SK-N-SH (cell line): Measurements from ENCODE around the gene CYB561D2. TPM values are rescaled to one million over a fixed set of nuclear protein-coding genes. Genes with fewer than 3 reads are reported as not detected.

Source experiments
- CTCF ChIA-PET: fragments of 300-600, 350-600 bp; formaldehyde crosslinking; extraction: SDS; loops from one replicate; lab custom pipeline; 2021; lab: Yijun Ruan, JAX
- POLR2A ChIA-PET: fragments of 350-600 bp; sonication (Branson Sonifier 250); formaldehyde crosslinking; extraction: SDS; loops from one replicate; lab custom pipeline; 2020; ENCODE audit warnings: antibody characterized with exemption, inconsistent platforms; lab: Yijun Ruan, JAX
- DNase-seq: peaks from one replicate; pipeline ENCODE4 v3.0.0; 2012
- H2AFZ ChIP-seq: fragments of 200-600 bp; sonication (generic); 2 replicates; pipeline ENCODE4 v1.8.1; 2016; ENCODE audit warnings: antibody characterized with exemption, mild to moderate bottlenecking, low read depth
- H3F3A ChIP-seq: fragments of 200-600 bp; sonication (generic); replicated peaks from 2 replicates; pipeline ENCODE3; 2016; ENCODE audit warnings: antibody characterized with exemption, mild to moderate bottlenecking; ENCODE audit not compliant: insufficient read depth
- H3K27ac ChIP-seq, 2 experiments: fragments of 200-500 bp in 1 of 2; fragments of 200-600 bp in 1 of 2; sonication (Bioruptor generic) in 1 of 2; sonication (generic), shearing (Covaris generic) in 1 of 2; 2 replicates each; pipeline versions ENCODE4 v1.5.1 to v1.6.1; 2014 to 2016; ENCODE audit warnings: low read depth in 2 of 2, inconsistent platforms in 1 of 2, low read length in 1 of 2, mild to moderate bottlenecking in 1 of 2, mixed read lengths in 1 of 2
- H3K27me3 ChIP-seq: fragments of 200-600 bp; sonication (generic), shearing (Covaris generic); 2 replicates; pipeline ENCODE4 v1.6.1; 2016; ENCODE audit warnings: mixed run types; ENCODE audit not compliant: insufficient read depth
- H3K36me3 ChIP-seq, 2 experiments: fragments of 200-500 bp in 1 of 2; fragments of 200-600 bp in 1 of 2; sonication (Bioruptor generic) in 1 of 2; sonication (generic) in 1 of 2; replicated peaks in 1 of 2; 2 replicates each; pipeline versions ENCODE3 to v1.5.1; 2014 to 2016; ENCODE audit warnings: low read length in 1 of 2, mild to moderate bottlenecking in 1 of 2; ENCODE audit not compliant: insufficient read depth in 2 of 2, control insufficient read depth in 1 of 2
- H3K4me1 ChIP-seq, 2 experiments: fragments of 200-500 bp in 1 of 2; fragments of 200-600 bp in 1 of 2; sonication (Bioruptor generic) in 1 of 2; sonication (generic), shearing (Covaris generic) in 1 of 2; 2 replicates each; pipeline versions ENCODE4 v1.5.1 to v1.6.1; 2014 to 2016; ENCODE audit warnings: low read depth in 1 of 2, low read length in 1 of 2, mixed run types in 1 of 2; ENCODE audit not compliant: insufficient read depth in 2 of 2, control insufficient read depth in 1 of 2
- H3K4me2 ChIP-seq: fragments of 200-600 bp; sonication (generic), shearing (Covaris generic); 2 replicates; pipeline ENCODE4 v1.6.1; 2017; ENCODE audit warnings: mixed run types
- H3K4me3 ChIP-seq, 2 experiments: fragments of 200-500 bp in 1 of 2; fragments of 200-600 bp in 1 of 2; sonication (Bioruptor generic) in 1 of 2; sonication (generic), shearing (Covaris generic) in 1 of 2; 2 replicates each; pipeline versions ENCODE4 v1.5.1 to v1.8.1; 2014 to 2016; ENCODE audit warnings: low read depth in 2 of 2, inconsistent platforms in 1 of 2, low read length in 1 of 2, mild to moderate bottlenecking in 1 of 2, mixed read lengths in 1 of 2, moderate library complexity in 1 of 2
- H3K79me2 ChIP-seq: fragments of 200-600 bp; sonication (generic); 2 replicates; pipeline ENCODE4 v1.8.1; 2017; ENCODE audit warnings: mild to moderate bottlenecking; ENCODE audit not compliant: insufficient read depth
- H3K9ac ChIP-seq: fragments of 200-600 bp; sonication (generic); 2 replicates; pipeline ENCODE4 v1.6.1; 2017; ENCODE audit warnings: mixed run types
- H3K9me2 ChIP-seq: fragments of 200-600 bp; sonication (generic); 2 replicates; pipeline ENCODE4 v1.6.1; 2017; ENCODE audit warnings: mixed run types
- H3K9me3 ChIP-seq: fragments of 200-600 bp; sonication (generic); 2 replicates; pipeline ENCODE4 v1.6.1; 2017; ENCODE audit warnings: mixed run types, mild to moderate bottlenecking, moderate library complexity
- H4K20me1 ChIP-seq: fragments of 200-600 bp; sonication (generic); 2 replicates; pipeline ENCODE4 v1.6.1; 2017; ENCODE audit warnings: mild to moderate bottlenecking, mixed run types; ENCODE audit not compliant: insufficient read depth
- ELF1 ChIP-seq: IDR thresholded peaks from 2 replicates; pipeline ENCODE4 v1.4.0; 2012
- FOXJ3 ChIP-seq: sonication (generic); formaldehyde crosslinking; IDR thresholded peaks from 2 replicates; pipeline ENCODE4 v1.5.1; 2020; ENCODE audit warnings: mild to moderate bottlenecking, missing genetic modification reagents
- GATA2 ChIP-seq: sonication (generic); formaldehyde crosslinking; IDR thresholded peaks from 2 replicates; pipeline ENCODE4 v1.5.0; 2020; ENCODE audit warnings: mild to moderate bottlenecking, missing genetic modification reagents
- MAX ChIP-seq: IDR thresholded peaks from 2 replicates; pipeline ENCODE4 v1.4.0; 2012; ENCODE audit warnings: low read depth
- MEF2A ChIP-seq: IDR thresholded peaks from 2 replicates; pipeline ENCODE4 v1.4.0; 2012; ENCODE audit warnings: low read depth, borderline replicate concordance
- MXI1 ChIP-seq: IDR thresholded peaks from 2 replicates; pipeline ENCODE4 v1.6.1; 2012; ENCODE audit warnings: mild to moderate bottlenecking, low read depth, low read length, improper control_type of control experiment
- NFIC ChIP-seq: IDR thresholded peaks from 2 replicates; pipeline ENCODE4 v1.4.0; 2012; ENCODE audit warnings: borderline replicate concordance
- NRF1 ChIP-seq: IDR thresholded peaks from 2 replicates; pipeline ENCODE4 v1.6.1; 2012; ENCODE audit warnings: low read depth, mild to moderate bottlenecking, low read length
- PBX3 ChIP-seq: IDR thresholded peaks from 2 replicates; pipeline ENCODE4; 2012
- RCOR1 ChIP-seq: fragments of 150-350 bp; IDR thresholded peaks from 2 replicates; pipeline ENCODE4 v1.6.1; 2017; ENCODE audit warnings: antibody characterized with exemption, low read length
- RFX5 ChIP-seq: IDR thresholded peaks from 2 replicates; pipeline ENCODE4 v1.6.1; 2012; ENCODE audit warnings: mild to moderate bottlenecking, improper control_type of control experiment, low read length
- SIN3A ChIP-seq: IDR thresholded peaks from 2 replicates; pipeline ENCODE4 v1.6.1; 2012; ENCODE audit warnings: low read depth, mild to moderate bottlenecking, low read length, moderate library complexity, borderline replicate concordance
- SMC3 ChIP-seq: IDR thresholded peaks from 2 replicates; pipeline ENCODE4 v1.6.1; 2012; ENCODE audit warnings: low read depth, low read length, improper control_type of control experiment
- TAF1 ChIP-seq: IDR thresholded peaks from 2 replicates; pipeline ENCODE4 v1.6.1; 2012; ENCODE audit warnings: low read depth, mild to moderate bottlenecking, low read length, moderate library complexity, borderline replicate concordance
- TEAD4 ChIP-seq: IDR thresholded peaks from 2 replicates; pipeline ENCODE4 v1.4.0; 2012; ENCODE audit warnings: mild to moderate bottlenecking, borderline replicate concordance; ENCODE audit not compliant: insufficient read depth
- USF1 ChIP-seq: IDR thresholded peaks from 2 replicates; pipeline ENCODE4 v1.4.0; 2012; ENCODE audit warnings: low read depth, borderline replicate concordance
- YY1 ChIP-seq: IDR thresholded peaks from 2 replicates; pipeline ENCODE4 v1.4.0; 2012; ENCODE audit warnings: low read depth, mild to moderate bottlenecking
- WGBS: methylation state at CpG from one replicate; pipeline ENCODE4 v1.1.6; 2017; ENCODE audit warnings: low lambda C conversion rate; 5-methylcytosine and 5-hydroxymethylcytosine counted together
- polyA plus RNA-seq, 3 experiments: library from polyadenylated mRNA; depleted of rRNA; stranded (reverse); fragments of >200 nt; gene quantifications; 2 replicates each; pipeline ENCODE4 v1.2.3, GENCODE V29; 2012
- TF ChIP-seq, protein P1 (sequence below): fragments of 150-350 bp; IDR thresholded peaks from 2 replicates; pipeline ENCODE4 v1.6.1; 2016; ENCODE audit warnings: mild to moderate bottlenecking, low read depth, low read length
- TF ChIP-seq, protein P2 (sequence below): IDR thresholded peaks from 2 replicates; pipeline ENCODE4 v1.6.1; 2012; ENCODE audit warnings: mild to moderate bottlenecking, low read depth, low read length, moderate library complexity

CYB561D2 gene
- polyA plus RNA-seq, 1 of the 3 experiments (the other 2 are of a cell fraction) = 40.7 TPM

- Histone ChIP-seq H3K4me2 (no peak overlapping the region), H3K27me3 (no peaks in the 10 kb centered on the region), H3K4me1 (peaks cover 0 to 95% of the 10 kb centered on the region in 2 experiments; a peak in 2 of 4 replicates)
- DNase-seq = no peak
- TF ChIP-seq TAF1 (no peak), USF1 (no peak), RFX5 (no peak), ELF1 (no peak), MAX (no peak), NRF1 (no peak)
- TF ChIP-seq, protein P1, sequence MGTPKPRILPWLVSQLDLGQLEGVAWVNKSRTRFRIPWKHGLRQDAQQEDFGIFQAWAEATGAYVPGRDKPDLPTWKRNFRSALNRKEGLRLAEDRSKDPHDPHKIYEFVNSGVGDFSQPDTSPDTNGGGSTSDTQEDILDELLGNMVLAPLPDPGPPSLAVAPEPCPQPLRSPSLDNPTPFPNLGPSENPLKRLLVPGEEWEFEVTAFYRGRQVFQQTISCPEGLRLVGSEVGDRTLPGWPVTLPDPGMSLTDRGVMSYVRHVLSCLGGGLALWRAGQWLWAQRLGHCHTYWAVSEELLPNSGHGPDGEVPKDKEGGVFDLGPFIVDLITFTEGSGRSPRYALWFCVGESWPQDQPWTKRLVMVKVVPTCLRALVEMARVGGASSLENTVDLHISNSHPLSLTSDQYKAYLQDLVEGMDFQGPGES = no peak
- TF ChIP-seq, all 33 proteins: peak for 0
- POLR2A ChIA-PET = interaction anchor here (1.0 kb wide), 1 partner anchor 12 kb away, joined by 3 read pairs; no protein-coding TSS in a partner anchor
- peak overlapping the region in 1 of 2 experiments; percentile 100; a peak in 2 of 4 replicates for H3K27ac ChIP-seq
- H3K9ac ChIP-seq = no peak overlapping the region
- CTCF ChIA-PET = interaction anchor here (0.9 to 11.5 kb wide), 9 partner anchors 13 to 150 kb away, joined by 3 to 128 read pairs (median 15); no protein-coding TSS in a partner anchor
- 51% methylated on average over 5 of the region's 5 CpGs for WGBS
- H3K79me2 ChIP-seq = no peaks in the 10 kb centered on the region
- no peaks in the 10 kb centered on the region for H3K9me2 ChIP-seq
- no peak overlapping the region for H3K4me3 ChIP-seq
- no peaks in the 10 kb centered on the region for H4K20me1 ChIP-seq
- H3F3A ChIP-seq = no peaks in the 10 kb centered on the region
- H3K9me3 ChIP-seq = no peaks in the 10 kb centered on the region
- H3K36me3 ChIP-seq = no peaks in the 10 kb centered on the region
- no peak overlapping the region for H2AFZ ChIP-seq
These were observed 42.4 kb downstream of the CYB561D2 start for GRCh38 chr3:50393061-50393460.

DNA sequence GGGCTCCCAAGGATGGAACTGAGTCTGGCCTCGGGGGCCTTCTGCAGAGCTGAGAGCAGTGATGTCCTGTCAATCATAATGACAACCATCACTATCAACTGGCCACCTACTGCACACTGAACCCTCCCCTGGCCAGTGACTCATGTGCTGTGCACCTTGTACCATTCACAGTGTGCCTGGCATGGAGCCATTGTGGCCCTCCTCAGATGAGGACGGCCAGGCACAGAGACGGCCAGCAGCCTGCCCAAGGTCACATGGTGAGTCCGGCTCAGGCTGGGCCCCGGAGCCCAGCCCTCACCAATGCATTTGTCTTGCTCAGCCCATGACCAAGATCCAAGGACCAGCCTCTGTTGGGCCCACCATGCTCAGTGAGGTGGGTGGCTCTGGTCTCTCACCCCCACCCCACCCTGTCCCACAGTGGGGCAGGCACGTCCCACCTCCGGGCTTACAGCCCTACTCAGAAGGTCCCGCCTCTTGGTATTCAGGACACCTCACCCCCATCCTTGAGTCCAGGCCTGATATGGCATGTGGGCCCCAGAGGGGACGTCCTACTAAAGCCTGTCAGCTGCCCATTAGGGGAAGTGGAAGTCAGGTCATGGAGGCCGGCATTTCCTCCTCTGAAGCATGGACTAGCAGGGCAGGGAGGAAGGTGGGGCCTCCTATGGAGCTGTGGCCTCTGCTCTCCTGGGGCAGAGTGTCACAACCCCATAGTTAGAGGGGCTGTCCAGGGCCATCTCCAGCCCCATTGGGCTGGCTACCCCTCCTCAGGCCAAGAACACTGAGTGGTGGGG, 44.6 kb downstream of the CYB561D2 start:
- ChIA-PET POLR2A (no interaction called here), CTCF (interaction anchor here (0.8 to 4.3 kb wide), 6 partner anchors 11 to 147 kb away, joined by 3 to 15 read pairs (median 3); no protein-coding TSS in a partner anchor)
- TF ChIP-seq FOXJ3 = no peak
- no peak for TF ChIP-seq RCOR1
- TF ChIP-seq MEF2A = no peak
- TF ChIP-seq MXI1 = no peak
- TF ChIP-seq NFIC = no peak
- TF ChIP-seq, protein P2, sequence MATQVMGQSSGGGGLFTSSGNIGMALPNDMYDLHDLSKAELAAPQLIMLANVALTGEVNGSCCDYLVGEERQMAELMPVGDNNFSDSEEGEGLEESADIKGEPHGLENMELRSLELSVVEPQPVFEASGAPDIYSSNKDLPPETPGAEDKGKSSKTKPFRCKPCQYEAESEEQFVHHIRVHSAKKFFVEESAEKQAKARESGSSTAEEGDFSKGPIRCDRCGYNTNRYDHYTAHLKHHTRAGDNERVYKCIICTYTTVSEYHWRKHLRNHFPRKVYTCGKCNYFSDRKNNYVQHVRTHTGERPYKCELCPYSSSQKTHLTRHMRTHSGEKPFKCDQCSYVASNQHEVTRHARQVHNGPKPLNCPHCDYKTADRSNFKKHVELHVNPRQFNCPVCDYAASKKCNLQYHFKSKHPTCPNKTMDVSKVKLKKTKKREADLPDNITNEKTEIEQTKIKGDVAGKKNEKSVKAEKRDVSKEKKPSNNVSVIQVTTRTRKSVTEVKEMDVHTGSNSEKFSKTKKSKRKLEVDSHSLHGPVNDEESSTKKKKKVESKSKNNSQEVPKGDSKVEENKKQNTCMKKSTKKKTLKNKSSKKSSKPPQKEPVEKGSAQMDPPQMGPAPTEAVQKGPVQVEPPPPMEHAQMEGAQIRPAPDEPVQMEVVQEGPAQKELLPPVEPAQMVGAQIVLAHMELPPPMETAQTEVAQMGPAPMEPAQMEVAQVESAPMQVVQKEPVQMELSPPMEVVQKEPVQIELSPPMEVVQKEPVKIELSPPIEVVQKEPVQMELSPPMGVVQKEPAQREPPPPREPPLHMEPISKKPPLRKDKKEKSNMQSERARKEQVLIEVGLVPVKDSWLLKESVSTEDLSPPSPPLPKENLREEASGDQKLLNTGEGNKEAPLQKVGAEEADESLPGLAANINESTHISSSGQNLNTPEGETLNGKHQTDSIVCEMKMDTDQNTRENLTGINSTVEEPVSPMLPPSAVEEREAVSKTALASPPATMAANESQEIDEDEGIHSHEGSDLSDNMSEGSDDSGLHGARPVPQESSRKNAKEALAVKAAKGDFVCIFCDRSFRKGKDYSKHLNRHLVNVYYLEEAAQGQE = no peak
- TF ChIP-seq TEAD4 = no peak
- no peak for TF ChIP-seq GATA2
- TF ChIP-seq SIN3A = no peak
- no peak for TF ChIP-seq YY1
- TF ChIP-seq PBX3 = no peak
- TF ChIP-seq SMC3 = no peak
- no peaks in the 10 kb centered on the region for H3F3A ChIP-seq
- H3K27ac ChIP-seq = peak overlapping the region in 1 of 2 experiments; percentile 100; a peak in 1 of 4 replicates
- no peak overlapping the region for H3K4me3 ChIP-seq
- H3K9me2 ChIP-seq = no peaks in the 10 kb centered on the region
- H4K20me1 ChIP-seq = no peaks in the 10 kb centered on the region
- H3K9me3 ChIP-seq = no peaks in the 10 kb centered on the region
- no peak for DNase-seq
- peaks cover 0 to 94% of the 10 kb centered on the region in 2 experiments; a peak in 2 of 4 replicates for H3K4me1 ChIP-seq
- no peaks in the 10 kb centered on the region for H3K36me3 ChIP-seq
- 75% methylated on average over 6 of the region's 10 CpGs for WGBS
- H3K9ac ChIP-seq = no peak overlapping the region
- no peak overlapping the region for H3K4me2 ChIP-seq
- H3K79me2 ChIP-seq = no peaks in the 10 kb centered on the region
- H2AFZ ChIP-seq = no peak overlapping the region
- H3K27me3 ChIP-seq = peaks cover 19% of the 10 kb centered on the region; the same call in 1 of the 2 replicates
